Measurements from ENCODE around the gene GPAM.

- TF ChIP-seq ATF3 (IDR thresholded peaks at IDR 0.05; ENCODE audit: borderline replicate concordance, extremely low read depth, low read depth, low read length) (no peak), CTCF (IDR thresholded peaks at IDR 0.05 in 2 of 3, conservative IDR thresholded peaks at IDR 0.05 in 1 of 3; ENCODE audit: control insufficient read depth in 2 of 3, extremely low read depth in 1 of 3, insufficient read depth in 1 of 3, low read depth in 3 of 3, low read length in 3 of 3) (no peak), EGR1 (IDR thresholded peaks at IDR 0.05; ENCODE audit: borderline replicate concordance in 1 of 2, low read depth in 2 of 2, low read length in 2 of 2) (no peak), SKIL (IDR thresholded peaks at IDR 0.05; ENCODE audit: low read depth, poor library complexity, severe bottlenecking) (no peak), POLR2A (IDR thresholded peaks at IDR 0.05; ENCODE audit: low read depth, low read length) (no peak), TCF3 (IDR thresholded peaks at IDR 0.05; ENCODE audit: borderline replicate concordance, insufficient read depth, low read depth, low read length) (no peak), CEBPB (IDR thresholded peaks at IDR 0.05; ENCODE audit: borderline replicate concordance in 1 of 2, low read depth in 2 of 2, low read length in 2 of 2) (no peak), SMC3 (IDR thresholded peaks at IDR 0.05; ENCODE audit: borderline replicate concordance, low read length) (no peak), TAF1 (IDR thresholded peaks at IDR 0.05; ENCODE audit: borderline replicate concordance, low read depth, low read length) (no peak)
Measured at GRCh38 chr10:112184052-112184371, 447 bp upstream of the GPAM start.
